Stimulated activated naive CD8-positive, alpha-beta T cell treated with anti-CD3 and anti-CD28 coated beads, Interleukin-15, Interleukin-2, amounts not matched to agents 100 U/mL and 50 U/mL, for 24 hours (primary cell): ENCODE data around the gene LIPA.
A peak's percentile ranks its signal among the peaks of the same experiment; 100 is the strongest.
"Not testable (repeated sequence)": the region's sequence is repeated elsewhere in the genome, so short reads cannot be mapped to it uniquely, and the experiment has no call there.

Source experiments
- ATAC-seq: fragments of 150-1000 bp; cut with Tn5 transposase; one replicate; pipeline ENCODE4 v1.10.0; 2021
- DNase-seq: peaks from one replicate; pipeline ENCODE4 v3.0.0; 2021

LIPA gene

DNA sequence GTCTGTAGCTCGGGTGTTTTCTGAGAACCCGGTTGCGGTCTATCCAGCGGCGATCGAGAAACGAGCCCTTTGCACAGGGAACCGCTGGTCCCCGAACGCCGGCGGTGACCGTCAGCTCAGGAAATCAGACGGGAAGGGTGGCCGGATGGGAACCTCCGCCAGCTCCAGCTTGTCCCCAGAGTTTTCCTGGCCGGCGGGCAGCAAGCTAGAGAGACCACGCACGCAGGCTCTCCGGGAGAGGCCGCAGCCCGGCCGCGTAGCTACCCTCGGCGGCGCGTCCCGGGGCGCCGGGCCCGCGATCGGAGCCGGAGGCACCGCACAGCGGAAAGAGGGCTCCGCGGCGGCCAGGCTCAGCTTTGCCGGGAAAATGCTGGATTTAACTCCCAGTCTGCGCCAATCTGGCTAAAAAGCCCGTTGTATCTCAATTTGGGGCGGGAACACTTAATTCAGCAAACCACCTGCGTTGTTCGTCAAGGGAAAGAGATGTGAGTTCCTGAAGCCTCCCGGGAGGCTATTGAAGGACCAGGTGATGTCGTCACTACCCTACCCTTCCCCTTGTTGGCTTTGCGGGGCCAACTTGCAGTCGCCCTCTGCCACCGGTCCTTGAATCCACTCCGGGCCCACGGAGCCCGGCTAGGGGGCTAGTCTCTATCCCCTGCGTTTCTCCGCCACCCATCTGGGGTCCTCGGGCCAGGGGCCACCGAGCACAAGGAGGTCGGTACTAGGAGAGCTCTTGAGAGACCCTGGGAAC lies 43.6 kb downstream of the LIPA start:
- ATAC-seq (peak; percentile 8), DNase-seq (peak; percentile 27)

DNA sequence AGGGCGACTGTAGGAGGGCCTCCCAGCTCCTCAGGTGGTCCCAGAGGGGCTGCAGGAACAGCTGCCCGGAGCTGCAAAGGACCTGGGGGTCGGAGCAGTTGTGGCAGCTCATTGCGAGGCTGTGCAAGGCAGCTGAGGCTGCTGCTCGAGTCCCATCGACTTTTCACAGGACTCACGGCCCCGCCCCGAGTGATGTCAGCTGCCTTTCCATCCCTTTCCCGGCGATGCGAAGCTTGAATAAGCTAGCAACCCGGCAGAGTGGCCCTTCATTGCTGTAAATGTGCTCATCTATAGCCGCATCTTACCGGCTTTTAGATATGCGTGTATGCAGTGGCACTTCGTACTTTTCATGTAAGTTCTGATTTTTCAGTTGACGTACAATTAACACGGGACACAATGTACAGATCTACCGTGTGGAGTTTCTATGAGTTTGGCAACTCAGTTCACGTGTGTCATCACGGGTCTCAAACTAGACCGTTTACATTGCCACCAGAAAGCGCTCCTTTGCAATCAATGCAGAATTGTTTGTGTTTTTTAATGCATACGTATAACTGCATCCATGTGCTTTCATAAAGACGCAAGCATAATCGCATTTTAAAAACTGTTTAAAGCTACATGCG lies 44.3 kb downstream of the LIPA start, which contains the start of gene CH25H:
TSS of gene CH25H (minus strand) at position 137 of the 620 bp plus-strand sequence. CDS start at position 112, 25 bp downstream.
- ATAC-seq (peak; percentile 65), DNase-seq (peak; percentile 59)

DNA sequence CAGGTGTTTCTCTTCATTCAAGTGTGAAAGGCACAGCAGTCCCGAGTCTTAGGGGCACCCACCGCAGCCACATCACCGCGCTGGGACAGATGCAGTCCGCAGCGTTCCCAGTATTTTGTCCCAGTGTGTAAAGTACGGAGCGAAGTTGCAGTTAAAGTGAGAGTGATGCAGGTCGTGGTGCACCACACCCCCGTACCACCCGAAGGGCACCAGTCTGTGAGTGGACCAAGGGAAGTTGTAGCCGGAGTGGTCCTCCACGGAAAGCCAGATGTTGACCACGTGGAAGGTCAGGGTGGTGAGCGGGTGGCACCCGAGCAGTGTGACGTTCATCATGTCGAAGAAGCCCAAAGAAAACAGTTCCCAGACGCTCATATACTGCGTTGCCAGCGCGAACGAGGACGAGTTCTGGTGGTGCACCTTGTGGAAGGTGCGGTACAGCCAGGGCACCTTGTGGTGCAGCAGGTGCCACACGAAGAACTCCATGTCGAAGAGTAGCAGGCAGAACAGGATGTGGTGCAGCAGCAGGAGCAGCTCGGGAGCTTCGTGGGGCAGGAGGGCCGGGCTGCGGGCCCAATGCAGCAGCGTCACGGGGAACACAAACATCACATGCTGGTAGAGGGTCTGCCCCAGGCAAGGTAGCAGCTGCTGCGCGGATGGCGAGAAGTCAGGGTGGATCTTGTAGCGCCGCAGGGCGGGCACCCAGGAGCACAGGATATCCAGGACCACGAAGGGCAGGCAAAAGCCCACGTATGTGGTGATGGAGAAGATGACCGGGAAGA lies 45.0 kb downstream of the LIPA start:
- DNase-seq, result peak; percentile 19
- peak; percentile 50 for ATAC-seq

DNA sequence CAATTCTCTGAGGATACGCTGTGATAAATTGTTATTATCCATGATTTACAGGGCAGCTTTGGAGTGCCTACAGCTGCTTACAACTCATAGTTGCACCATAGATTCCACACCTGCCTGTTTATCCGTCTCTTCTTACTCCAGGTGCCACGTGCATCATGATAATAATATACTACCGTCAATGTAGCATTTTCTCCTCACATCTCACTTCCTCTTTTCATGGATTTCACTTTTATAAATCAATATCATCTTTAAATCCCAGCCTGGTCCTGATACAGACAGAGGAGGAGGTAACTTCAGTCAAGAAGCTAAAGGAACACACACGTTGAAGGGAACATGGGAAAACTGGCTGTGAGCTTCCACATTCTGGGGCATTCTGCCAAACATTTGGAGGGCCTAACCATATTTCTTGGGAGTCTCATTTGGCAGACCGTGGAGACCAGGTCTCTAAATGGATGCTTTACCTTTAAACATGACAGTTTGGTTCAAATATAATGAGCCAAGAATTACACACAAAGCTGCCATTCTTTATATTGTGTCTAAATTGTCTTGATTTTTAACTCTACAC lies 46.9 kb downstream of the LIPA start:
- ATAC-seq (no peak), DNase-seq (no peak)

DNA sequence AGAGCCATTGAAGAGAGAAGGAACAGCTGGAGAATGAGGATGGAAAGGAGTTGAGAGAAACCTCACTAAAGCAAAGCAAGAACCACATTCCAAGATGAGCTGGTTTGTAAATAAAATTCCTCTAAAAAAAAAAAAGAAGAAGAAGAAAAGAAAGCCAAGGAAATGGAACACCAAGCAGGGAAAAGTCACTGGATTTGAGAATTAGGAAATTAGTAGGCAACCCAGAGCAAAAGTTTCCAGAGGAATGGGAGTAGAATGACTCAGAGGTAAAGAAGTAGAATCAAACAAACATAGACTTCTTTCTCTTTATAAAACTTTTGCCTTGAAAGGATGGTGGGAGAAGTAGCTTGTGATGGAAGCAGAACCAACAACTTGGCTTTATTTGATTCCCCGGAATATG lies 48.3 kb downstream of the LIPA start:
- ATAC-seq (no peak), DNase-seq (no peak)

DNA sequence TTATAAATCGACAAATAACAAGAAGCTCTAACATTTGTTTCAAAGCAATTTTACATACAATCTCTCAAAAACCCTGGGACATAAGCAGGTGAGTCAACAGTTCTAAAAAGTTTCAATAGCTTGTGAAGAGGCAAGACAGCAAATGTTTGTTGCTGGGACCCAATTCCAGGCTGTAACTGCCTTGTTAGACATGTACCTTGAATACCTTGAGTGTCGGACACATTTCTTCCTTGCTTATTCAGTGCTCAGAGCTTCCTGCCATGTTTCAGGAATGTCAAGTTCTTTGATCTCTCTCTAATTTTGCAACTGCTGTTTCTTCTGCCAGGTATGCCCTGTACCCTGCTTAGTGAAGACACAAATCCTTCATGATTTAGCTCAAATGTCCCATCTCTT lies 49.5 kb downstream of the LIPA start:
- ATAC-seq (no peak), DNase-seq (no peak)

DNA sequence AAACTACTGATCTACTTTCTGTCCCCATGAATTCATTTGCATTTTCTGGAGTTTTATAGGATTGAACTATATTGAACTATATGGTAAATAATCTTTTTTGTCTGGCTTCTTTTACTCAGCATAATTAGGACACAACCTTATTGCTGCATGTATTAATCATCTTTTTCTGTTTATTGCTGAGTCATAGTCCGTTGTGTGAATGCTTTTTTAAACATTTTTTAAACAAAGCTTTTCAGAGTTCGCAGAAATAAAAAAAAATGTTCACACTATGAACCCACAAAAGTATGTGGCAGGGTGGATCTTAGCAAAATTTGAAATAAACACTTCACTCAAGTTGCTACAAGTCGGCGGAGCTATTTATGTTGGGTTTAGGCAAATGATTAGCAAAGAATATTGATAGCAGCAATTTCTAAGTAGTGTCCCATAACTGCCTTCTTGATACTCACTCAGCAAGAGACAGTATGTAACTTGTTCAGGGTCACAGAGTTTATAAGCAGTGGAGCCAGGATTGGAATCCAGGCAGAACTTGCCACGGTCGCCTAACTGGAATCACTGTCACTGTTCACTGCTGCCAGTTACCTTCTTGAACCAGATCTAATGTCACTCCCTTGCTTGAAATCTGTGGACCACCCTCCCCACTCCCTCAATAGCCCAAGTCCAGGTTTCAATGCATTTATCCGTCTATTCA lies 50.1 kb downstream of the LIPA start:
- no peak for ATAC-seq
- no peak for DNase-seq

DNA sequence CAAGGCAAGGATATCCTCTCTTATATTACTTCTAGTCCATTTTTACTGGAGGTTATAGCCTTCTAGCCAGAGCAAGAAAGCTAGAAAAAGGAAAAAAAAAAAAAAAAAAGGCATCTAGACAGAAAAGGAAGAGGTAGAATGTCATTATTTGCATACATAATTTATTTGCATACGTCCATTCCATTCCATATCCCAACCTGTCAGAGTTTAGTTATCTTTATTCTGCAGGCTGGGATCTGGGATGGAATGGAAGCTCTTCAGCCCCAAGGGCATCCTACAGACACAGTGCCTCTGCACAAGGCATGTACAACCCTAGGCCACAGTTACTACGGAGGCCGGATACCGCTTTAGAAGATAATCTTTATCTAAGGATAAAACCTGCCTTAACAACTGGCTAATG lies 54.1 kb downstream of the LIPA start:
- no peak for ATAC-seq
- DNase-seq, result no peak

DNA sequence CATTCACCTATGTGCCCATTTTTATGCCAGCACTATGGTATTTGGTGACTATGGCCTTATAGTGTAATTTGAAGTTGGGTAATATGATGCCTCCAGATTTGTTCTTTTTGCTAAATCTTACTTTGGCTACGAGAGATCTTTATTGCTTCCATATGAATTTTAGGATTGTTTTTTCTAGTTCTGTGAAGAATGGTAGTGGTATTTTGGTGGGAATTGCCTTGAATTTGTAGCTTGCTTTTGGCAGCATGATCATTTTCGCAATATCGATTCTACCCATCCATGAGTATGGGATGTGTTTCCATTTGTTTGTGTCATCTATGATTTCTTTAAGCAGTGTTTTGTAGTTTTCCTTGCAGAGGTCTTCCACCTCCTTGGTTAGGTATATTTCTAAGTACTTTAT lies 60.3 kb downstream of the LIPA start:
- DNase-seq, ATAC-seq: not testable (repeated sequence)

DNA sequence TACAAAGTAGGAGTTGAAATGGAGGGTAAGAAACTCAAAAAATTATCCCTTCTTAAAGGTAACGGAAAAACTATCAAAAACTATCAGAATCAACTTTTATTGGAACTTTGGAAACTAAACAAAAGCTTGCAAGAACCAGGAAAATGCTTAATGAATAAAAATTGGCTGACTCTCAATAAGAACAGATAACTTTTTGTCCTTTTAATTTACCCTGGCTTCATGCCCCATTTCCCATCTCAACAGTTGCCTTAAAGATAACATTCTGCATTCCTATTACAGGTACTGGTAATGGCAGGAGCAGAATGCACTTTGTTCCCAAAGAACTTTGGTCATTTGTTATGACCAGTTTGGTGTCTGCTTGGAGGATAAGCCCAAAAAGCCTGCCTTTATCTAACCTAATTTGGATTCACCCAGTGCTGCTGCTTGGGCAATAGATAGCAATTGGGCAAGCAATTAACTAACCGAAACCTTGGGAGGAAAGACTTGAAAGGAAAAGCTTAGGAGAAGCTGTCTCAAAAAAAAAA lies 62.3 kb downstream of the LIPA start:
- DNase-seq, result no peak
- ATAC-seq, result no peak

DNA sequence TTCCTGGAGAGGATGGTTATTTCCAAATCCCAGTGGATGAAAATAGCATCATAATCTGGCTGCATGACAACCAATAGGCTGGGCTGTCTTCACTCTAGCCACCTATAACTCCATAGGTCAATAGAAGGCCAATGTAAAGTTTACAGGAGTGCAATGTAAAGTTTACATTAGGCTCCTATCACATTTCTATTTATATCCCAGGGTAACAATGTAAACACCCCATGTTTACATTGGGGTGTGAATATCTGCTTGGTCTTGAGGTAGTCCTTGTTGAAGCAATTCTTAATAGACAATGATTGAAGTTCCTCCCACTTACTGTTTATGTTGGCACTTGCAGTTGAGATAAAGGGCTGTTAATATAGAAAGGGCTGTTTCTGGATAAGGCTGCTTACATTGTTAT lies 65.9 kb downstream of the LIPA start:
- DNase-seq (no peak), ATAC-seq (no peak)

DNA sequence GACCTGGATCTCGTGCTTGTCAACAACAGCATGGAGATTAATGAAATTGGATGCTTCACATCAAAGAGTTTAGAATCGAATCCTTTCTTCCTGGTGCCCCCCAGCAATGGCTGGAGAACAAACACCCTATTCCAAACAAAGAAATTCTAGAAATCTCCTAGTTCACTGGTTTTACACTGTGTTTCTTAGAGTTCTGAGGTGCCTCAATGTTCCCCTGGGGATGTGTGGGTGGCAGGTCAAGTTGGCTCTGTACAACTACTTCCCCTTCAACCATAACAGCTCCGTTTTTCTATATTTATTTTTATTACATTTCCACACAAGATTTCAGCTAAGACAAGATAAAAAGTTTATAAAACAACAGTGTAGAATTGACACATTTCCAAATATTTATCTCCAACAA lies 66.9 kb downstream of the LIPA start:
- ATAC-seq, result no peak
- no peak for DNase-seq

DNA sequence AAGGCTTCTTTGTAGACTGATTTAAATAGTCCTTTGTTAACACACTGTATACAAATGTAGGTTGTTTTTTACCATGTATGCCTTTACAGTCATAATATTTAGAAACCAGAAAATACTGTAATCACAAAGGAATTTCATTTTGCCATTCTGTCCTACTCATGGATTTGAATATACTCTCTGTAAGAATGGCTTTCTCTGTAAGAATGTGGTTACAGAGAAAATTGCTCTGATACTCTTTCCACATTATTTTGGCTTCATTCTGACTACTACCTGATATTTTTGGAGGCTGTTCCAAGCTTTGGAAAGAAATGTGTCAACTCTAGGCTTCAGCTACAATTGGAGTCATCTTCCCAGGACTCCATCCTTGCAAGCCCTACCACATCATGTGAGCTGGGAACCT lies 68.0 kb downstream of the LIPA start:
- no peak for DNase-seq
- no peak for ATAC-seq

DNA sequence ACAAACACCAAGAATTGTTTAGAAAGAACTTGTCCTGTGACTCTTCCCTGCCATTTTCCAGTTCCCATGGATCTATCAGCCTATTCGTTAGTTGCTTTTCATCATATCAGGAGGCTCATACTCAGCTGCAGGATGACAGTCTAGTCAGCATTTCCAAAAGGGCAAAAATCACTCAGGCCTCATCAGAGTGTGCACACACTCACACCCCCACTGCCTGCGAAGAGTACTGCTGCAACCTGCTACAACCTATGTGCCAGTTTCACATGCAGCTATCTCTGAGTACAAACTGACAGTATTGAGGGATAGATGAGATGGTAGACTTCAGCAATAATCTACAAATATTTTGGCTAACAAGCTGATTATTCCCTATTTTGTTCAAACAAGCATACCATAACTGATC lies 68.7 kb downstream of the LIPA start:
- peak; percentile 66 for ATAC-seq
- no peak for DNase-seq

DNA sequence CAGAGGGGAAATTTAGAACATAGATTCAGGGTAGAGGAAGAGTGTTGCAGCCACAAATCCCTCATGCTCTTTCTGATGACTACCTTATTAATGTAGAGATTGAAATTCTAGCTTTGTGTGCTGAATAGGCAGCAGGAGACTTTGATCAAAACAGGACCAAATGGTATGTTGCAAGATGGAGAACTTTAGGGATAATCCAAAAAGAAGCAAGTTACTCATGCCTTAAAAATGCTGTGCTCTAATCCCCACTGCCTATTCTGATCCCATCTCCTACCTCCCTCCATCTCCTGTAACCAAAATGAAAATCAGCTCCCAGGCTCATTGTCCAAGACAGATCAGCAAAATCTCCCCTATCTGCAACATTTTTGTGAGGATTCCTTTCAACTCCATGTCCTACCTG lies 75.8 kb downstream of the LIPA start:
- DNase-seq (no peak), ATAC-seq (no peak)

DNA sequence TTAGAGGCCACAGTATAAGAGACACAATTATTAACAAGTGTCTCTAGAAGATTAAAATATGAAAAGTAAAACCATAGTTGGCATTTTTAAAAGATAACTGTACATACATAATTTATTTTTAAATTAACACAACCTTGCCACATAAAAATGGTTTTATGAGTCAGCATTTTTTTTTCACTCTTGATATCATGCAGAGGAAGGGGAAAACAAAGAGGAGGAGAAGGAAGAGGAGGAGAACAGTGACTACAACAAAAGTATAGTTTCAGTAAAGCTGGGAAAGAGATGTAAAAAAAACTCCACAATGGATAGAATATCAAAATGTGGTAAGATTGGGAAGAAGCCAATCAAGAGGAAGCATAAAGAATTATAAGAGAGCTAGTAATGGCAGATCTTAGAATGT lies 78.5 kb downstream of the LIPA start:
- DNase-seq (no peak), ATAC-seq (no peak)

DNA sequence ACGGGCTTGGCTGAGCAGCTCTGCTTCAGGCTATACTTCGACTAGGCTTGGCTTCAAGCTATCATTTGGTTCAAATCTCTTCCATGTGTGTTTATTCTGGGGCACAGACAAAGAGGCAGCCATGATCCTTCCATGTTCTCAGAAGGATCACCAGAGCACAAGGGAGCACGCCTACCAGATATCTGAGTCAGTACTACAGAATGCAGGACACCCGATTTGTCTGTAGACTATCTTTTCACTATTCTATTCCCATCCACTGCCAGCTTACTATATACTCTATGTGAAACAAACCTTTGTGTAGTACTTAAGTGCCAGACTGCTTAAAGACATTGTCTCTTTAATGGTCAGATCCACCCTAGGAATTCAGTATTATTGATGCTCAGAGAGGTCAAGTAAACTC lies 79.6 kb downstream of the LIPA start:
- no peak for DNase-seq

DNA sequence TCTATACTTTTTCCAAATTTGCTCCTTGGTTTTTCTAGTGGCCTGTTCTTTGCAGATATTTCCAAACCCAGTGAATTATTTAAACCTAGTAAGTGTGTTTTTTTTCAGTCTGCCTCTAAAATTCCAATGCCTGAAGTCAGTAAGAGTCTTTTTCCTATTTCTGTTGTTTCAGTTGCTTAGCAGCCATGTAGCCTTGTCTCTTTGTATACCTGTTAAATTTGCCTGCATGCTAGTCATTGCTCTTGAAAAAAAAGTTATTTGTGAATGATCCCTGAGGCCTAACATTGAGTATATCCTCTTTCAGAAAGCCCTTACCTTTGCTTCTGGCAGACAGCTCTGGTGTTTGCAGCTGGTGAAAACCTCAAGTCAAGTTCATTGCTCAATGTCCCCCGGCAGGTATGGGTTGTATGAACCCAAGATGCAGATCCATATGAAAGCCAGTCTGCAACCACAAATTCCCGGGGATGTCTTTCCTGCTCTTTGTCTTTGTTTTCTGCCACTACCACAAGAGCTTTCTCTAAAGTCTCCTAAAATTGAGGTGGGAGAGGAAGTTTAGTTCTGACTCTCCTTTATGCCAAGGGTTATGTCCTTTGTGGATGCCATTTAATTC lies 80.2 kb downstream of the LIPA start:
- DNase-seq, result no peak

More for the DNA sequence above, 79.6 kb downstream of the LIPA start:
- ATAC-seq, result no peak

DNA sequence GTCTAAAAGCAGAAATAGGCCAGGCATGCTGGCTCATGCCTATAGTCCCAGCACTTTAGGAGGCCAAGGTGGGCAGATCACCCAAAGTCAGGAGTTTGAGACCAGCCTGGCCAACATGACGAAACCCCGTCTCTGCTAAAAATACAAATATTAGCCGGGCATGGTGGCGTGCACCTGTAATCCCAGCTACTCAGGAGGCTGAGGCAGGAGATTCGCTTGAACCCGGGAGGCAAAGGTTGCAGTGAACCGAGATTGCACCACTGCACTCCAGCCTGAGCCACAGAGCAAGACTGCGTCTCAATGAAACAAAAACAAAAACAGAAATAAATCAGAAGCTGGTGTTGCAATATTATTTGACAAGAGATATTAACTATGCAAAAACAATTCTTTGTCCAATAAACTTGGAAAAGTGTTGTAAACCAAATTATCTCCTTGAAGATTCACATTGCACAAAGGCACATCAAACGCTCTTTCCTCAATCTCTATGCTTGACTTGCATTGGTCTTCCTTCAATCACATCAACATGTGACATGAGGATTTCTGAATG lies 83.1 kb downstream of the LIPA start:
- not testable (repeated sequence) for DNase-seq, ATAC-seq

More for the DNA sequence above, 80.2 kb downstream of the LIPA start:
- ATAC-seq, result no peak

DNA sequence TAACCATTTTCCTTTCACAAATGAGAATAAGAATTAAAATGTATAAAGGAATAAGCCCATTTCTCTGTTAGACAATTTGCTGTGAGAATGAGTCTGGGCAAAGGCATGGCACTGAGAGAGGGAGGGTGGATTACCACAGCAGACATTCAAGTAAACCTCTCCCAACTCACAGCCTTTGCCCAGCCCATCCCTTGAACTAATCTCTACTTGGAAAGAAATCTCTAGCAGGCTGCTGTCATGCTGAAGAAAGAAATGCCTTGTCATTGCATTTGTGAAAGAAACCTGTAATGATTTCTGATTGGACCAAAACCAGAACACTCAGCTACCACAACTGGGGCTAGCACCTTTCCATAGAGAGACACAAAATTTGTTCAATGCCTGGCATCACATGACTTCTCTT lies 83.7 kb downstream of the LIPA start:
- ATAC-seq (no peak), DNase-seq (no peak)

DNA sequence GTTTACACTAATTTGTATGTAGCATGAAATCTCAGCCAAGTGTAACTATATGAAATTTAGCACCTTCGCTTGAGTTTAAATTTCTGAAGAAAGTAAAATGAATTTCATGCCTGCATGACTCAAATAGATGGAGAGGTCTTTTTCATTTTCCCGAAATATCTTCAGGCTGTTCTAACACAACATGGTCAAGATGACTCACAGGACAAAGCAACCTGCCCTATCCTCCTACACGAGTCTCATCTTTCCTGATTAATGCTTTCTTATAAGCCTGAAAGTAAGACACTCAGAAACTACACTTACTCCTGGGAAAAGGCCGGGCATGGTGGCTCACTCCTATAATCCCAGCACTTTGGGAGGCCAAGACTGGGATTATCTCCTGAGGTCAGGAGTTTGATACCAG lies 85.7 kb downstream of the LIPA start:
- DNase-seq, result no peak
- ATAC-seq, result no peak
